ENCODE measurements around the gene CD63.

Gene CD63

DNA sequence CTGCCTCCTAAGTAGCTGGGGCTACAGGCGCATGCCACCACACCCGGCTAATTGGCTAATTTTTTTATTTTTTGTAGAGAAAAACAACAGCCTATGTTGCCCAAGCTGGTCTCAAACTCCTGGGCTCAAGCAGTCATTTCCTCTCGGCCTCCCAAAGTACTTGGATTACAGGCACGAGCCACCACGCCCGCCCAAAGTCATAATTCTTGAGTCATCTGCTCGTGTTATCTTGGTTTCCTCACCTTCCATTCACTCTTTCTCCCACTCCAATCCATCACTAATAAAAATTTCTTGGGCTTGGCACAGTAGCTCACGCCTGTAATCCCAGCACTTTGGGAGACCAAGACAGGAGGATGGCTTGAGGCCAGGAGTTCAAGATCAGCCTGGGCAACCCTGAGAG is 53.1 kb downstream of the CD63 start:
- FAIRE-seq (no peak), DNase-seq (ENCODE audit: insufficient read length, low spot score) (no peak)
- TF ChIP-seq, protein P1, sequence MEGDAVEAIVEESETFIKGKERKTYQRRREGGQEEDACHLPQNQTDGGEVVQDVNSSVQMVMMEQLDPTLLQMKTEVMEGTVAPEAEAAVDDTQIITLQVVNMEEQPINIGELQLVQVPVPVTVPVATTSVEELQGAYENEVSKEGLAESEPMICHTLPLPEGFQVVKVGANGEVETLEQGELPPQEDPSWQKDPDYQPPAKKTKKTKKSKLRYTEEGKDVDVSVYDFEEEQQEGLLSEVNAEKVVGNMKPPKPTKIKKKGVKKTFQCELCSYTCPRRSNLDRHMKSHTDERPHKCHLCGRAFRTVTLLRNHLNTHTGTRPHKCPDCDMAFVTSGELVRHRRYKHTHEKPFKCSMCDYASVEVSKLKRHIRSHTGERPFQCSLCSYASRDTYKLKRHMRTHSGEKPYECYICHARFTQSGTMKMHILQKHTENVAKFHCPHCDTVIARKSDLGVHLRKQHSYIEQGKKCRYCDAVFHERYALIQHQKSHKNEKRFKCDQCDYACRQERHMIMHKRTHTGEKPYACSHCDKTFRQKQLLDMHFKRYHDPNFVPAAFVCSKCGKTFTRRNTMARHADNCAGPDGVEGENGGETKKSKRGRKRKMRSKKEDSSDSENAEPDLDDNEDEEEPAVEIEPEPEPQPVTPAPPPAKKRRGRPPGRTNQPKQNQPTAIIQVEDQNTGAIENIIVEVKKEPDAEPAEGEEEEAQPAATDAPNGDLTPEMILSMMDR (IDR thresholded peaks at IDR 0.05; ENCODE audit: insufficient read depth, missing control alignments), result no peak

Data from D721Med (cell line).